ENCODE measurements around the gene GAS6.
"Not testable (repeated sequence)": the region's sequence is repeated elsewhere in the genome, so short reads cannot be mapped to it uniquely, and the experiment has no call there.

The GAS6 gene

GRCh38 chr13:113791226-113791625, 72.7 kb downstream of the GAS6 start:
- no peak for DNase-seq (ENCODE audit: low read depth in 2 of 2)

- DNase-seq (ENCODE audit: low read depth in 2 of 2), result not testable (repeated sequence)
Observed at GRCh38 chr13:113789931-113790330, 73.9 kb downstream of the GAS6 start.

GRCh38 chr13:113789167-113789566, 74.7 kb downstream of the GAS6 start:
- DNase-seq (ENCODE audit: low read depth in 2 of 2), result no peak

GRCh38 chr13:113788413-113789135, 75.3 kb downstream of the GAS6 start:
- no peak for DNase-seq (ENCODE audit: low read depth in 2 of 2)

GRCh38 chr13:113787694-113788093, 76.2 kb downstream of the GAS6 start:
- no peak for DNase-seq (ENCODE audit: low read depth in 2 of 2)

GRCh38 chr13:113786262-113786841, 77.5 kb downstream of the GAS6 start:
- no peak for DNase-seq (ENCODE audit: low read depth in 2 of 2)

GRCh38 chr13:113785051-113786010, 78.5 kb downstream of the GAS6 start:
- peak in 1 of 2 donors; percentile 16 for DNase-seq (ENCODE audit: low read depth in 2 of 2)

GRCh38 chr13:113784645-113785024, 79.2 kb downstream of the GAS6 start:
- DNase-seq (ENCODE audit: low read depth in 2 of 2), result no peak

GRCh38 chr13:113783966-113784644, 79.8 kb downstream of the GAS6 start:
- no peak for DNase-seq (ENCODE audit: low read depth in 2 of 2)

- DNase-seq (ENCODE audit: low read depth in 2 of 2), result no peak
Observed at GRCh38 chr13:113783200-113783881, 80.5 kb downstream of the GAS6 start.

- no peak for DNase-seq (ENCODE audit: low read depth in 2 of 2)
Observed at GRCh38 chr13:113782472-113782871, 81.4 kb downstream of the GAS6 start.

GRCh38 chr13:113781571-113781970, 82.3 kb downstream of the GAS6 start:
- no peak for DNase-seq (ENCODE audit: low read depth in 2 of 2)

GRCh38 chr13:113777311-113778260, 86.3 kb downstream of the GAS6 start:
- DNase-seq (ENCODE audit: low read depth in 2 of 2), result peak in 1 of 2 donors; percentile 12

- no peak for DNase-seq (ENCODE audit: low read depth in 2 of 2)
Observed at GRCh38 chr13:113776231-113777125, 87.4 kb downstream of the GAS6 start.

- DNase-seq (ENCODE audit: low read depth in 2 of 2), result no peak
Observed at GRCh38 chr13:113775451-113776145, 88.3 kb downstream of the GAS6 start.

GRCh38 chr13:113774177-113775107, 89.4 kb downstream of the GAS6 start:
- DNase-seq (ENCODE audit: low read depth in 2 of 2), result no peak

- DNase-seq (ENCODE audit: low read depth in 2 of 2), result no peak
Observed at GRCh38 chr13:113771709-113772331, 92.1 kb downstream of the GAS6 start.
